Measurements from ENCODE around the gene TRMT10C. TPM values are rescaled to one million over a fixed set of nuclear protein-coding genes. Genes with fewer than 3 reads are reported as not detected.
"Not testable (repeated sequence)": the region's sequence is repeated elsewhere in the genome, so short reads cannot be mapped to it uniquely, and the experiment has no call there.

TRMT10C gene
- 10 to 100 TPM in 2 of 3 donors, 1 to 10 TPM in 1; 7.6 to 22.4 (median 13.8) TPM for polyA plus RNA-seq

GRCh38 chr3:101561630-101562328, at the start of gene TRMT10C:
Gene TRMT10C, plus strand, starts transcription at chr3:101561868. Its CDS starts 2,914 bp downstream, at chr3:101564782.
- H3K27ac ChIP-seq (ENCODE audit: low read depth, low read length), result peak within 1 kb of the TSS; percentile 56
- 0% methylated on average over 35 of the region's 35 CpGs for WGBS, 3 donors

GRCh38 chr3:101512396-101512645, 49.3 kb upstream of the TRMT10C start:
- H3K27ac ChIP-seq (ENCODE audit: low read depth, low read length), result no peak overlapping the region
- WGBS, 3 donors, result 0% methylated on average over 9 of the region's 9 CpGs

DNA sequence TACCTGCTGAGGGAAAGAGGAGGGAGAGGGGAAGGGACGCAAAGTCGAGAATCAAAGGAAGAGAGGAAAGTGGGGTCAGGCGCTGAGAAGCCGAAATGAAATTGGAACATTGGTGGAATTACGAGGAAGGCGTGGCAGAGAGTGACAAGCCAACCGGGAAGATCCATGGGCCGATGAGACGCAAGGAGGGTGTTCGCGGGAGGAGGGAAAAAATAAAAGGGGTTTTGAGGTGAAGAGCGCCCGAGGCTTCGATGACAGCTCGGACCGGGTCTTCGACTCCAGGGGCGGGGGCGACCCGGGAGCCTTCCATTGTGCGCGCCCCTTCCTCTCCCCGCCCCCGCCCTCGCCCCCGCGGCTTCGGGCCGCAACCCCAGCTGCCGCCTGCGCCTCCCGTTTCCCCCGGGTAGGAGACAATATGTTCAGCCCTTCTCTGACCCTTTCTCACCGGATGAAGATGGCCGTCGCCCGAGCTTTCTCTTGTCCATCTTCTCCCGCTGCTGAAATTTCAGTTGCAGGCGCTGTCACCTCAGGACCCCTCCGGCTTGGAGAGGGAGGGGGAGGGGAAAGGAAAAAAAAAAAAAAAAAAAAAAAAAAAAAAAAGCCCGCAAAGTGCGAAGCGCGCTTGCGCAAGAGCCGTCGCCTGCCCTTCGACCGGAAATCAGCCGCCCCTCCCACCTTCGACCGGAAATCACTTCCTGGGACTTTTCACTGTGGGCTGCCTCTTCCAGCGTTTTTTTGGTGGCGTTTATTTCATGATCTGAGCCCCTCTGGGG, 48.8 kb upstream of the TRMT10C start, which contains the start of gene SENP7:
TSS of gene SENP7 (minus strand) at position 567 of the 773 bp plus-strand sequence. CDS start at position 485, 82 bp downstream.
- 0 to 1% (median 1%) methylated on average over 53 of the region's 54 CpGs for WGBS, 3 donors
- H3K27ac ChIP-seq (ENCODE audit: low read depth, low read length), result peak within 1 kb of the TSS; percentile 94

DNA sequence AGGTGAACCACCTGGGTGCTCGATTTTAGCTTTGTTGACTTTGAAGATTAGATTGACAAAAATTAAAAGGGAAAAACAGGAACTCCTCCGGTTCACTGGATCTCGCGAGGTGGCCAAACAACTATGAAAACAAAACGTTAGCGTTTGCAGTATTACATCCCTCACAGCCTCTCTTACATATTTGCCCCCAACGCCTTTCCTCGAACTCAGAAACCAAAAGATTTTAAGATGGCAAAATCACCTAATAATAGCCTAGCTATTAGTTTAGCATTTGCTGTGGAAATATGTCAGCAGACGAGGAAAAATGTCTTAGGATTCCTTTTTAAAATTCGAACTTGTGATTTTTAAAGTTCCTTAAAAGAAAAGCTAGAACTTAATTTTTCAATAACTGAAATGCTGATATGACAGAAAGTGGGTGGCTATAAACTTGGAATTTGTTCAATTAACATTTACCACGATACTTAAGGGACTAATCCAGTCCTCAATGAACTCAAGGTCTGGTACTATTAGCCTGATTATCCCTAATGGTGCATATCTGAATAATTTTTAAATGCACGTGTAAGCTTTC, 48.2 kb upstream of the TRMT10C start:
- WGBS, 3 donors, result 12 to 14% (median 13%) methylated on average over 12 of the region's 12 CpGs
- H3K27ac ChIP-seq (ENCODE audit: low read depth, low read length), result peak overlapping the region; percentile 94

- H3K27ac ChIP-seq (ENCODE audit: low read depth, low read length), result no peak overlapping the region
- 63 to 82% (median 77%) methylated on average over 3 of the region's 3 CpGs for WGBS, 3 donors
These were observed 43.2 kb upstream of the TRMT10C start for GRCh38 chr3:101518421-101518871.

- H3K27ac ChIP-seq (ENCODE audit: low read depth, low read length), result no peak overlapping the region
- WGBS, 3 donors, result 54 to 92% (median 92%) methylated on average over 6 of the region's 6 CpGs
These were observed 41.8 kb upstream of the TRMT10C start for GRCh38 chr3:101519685-101520365.

- WGBS, 3 donors, result 36 to 64% (median 45%) methylated on average over 4 of the region's 4 CpGs
- no peak overlapping the region for H3K27ac ChIP-seq (ENCODE audit: low read depth, low read length)
These were observed 40.4 kb upstream of the TRMT10C start for GRCh38 chr3:101521211-101521701.

DNA sequence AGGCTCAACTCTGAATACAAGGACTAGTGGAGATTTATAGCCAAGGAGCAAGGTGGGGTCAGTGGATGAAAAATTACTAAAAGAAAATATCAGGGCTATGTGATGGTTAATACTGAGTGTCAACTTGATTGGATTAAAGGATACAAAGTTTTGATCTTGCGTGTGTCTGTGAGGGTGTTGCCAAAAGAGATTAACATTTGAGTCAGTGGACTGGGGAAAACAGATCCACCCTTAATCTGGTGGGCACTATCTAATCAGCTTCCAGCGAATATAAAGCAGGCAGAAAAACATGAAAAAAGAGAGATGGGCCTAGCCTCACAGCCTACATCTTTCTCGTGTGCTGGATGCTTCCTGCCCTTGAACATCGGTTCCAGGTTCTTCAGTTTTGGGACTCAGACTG, 34.2 kb upstream of the TRMT10C start:
- no peak overlapping the region for H3K27ac ChIP-seq (ENCODE audit: low read depth, low read length)
- 77 to 88% (median 83%) methylated on average over 4 of the region's 4 CpGs for WGBS, 3 donors

GRCh38 chr3:101527906-101528305, 33.8 kb upstream of the TRMT10C start:
- WGBS, 3 donors, result 20 to 40% (median 33%) methylated on average over 1 of the region's 1 CpG
- H3K27ac ChIP-seq (ENCODE audit: low read depth, low read length), result no peak overlapping the region

GRCh38 chr3:101529816-101530685, 31.6 kb upstream of the TRMT10C start:
- 78 to 86% (median 81%) methylated on average over 4 of the region's 4 CpGs for WGBS, 3 donors
- no peak overlapping the region for H3K27ac ChIP-seq (ENCODE audit: low read depth, low read length)

GRCh38 chr3:101530686-101531047, 31.0 kb upstream of the TRMT10C start:
- 39 to 63% (median 43%) methylated on average over 2 of the region's 2 CpGs for WGBS, 3 donors
- no peak overlapping the region for H3K27ac ChIP-seq (ENCODE audit: low read depth, low read length)

- 20 to 34% (median 28%) methylated on average over 2 of the region's 2 CpGs for WGBS, 3 donors
- H3K27ac ChIP-seq (ENCODE audit: low read depth, low read length), result no peak overlapping the region
These were observed 30.1 kb upstream of the TRMT10C start for GRCh38 chr3:101531473-101532086.

DNA sequence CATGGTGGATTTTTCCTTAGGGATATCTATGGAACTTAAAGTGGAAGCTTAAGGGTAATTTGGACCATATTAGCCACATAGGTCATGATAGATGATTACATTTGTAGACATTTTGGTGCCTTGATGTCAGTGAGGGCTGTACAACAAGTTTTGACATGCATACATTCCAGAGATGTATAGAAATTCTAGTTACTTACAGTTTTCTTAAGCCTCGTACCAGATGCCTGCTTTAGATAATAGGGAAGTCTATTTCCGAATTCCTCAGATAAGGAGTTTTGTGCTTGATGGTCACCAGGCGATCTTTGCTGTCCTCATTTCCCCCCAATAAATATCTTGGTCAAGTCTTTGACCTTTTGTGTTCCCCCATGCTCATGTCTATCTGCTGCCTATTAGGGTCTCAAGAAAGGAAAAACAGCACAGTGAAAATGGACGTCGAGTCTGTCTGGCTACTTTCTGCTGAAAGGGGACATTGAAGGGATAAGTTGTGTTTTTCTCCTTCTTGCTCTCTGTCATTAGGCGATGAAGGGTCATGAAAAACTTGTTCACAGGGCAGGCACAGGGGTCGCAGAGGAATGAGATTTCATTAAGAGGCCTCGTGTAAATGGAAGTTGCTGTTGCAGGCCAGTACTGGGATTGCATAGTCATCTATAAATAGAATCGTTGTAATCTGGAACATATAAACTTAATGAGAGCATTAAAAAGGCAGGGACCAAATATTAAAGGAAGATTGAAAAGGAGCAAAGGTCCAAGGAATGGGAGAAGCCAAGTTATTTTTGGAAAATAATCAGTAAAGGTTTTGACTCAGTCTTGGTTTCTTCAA, 28.7 kb upstream of the TRMT10C start:
- WGBS, 3 donors, result 61 to 73% (median 63%) methylated on average over 9 of the region's 9 CpGs
- H3K27ac ChIP-seq (ENCODE audit: low read depth, low read length), result no peak overlapping the region

GRCh38 chr3:101533603-101533968, 28.1 kb upstream of the TRMT10C start:
- no peak overlapping the region for H3K27ac ChIP-seq (ENCODE audit: low read depth, low read length)

GRCh38 chr3:101535221-101535620, 26.4 kb upstream of the TRMT10C start:
- WGBS, 3 donors, result 71 to 78% (median 74%) methylated on average over 5 of the region's 5 CpGs

More at GRCh38 chr3:101533603-101533968, 28.1 kb upstream of the TRMT10C start:
- WGBS, 3 donors, result 66 to 86% (median 83%) methylated on average over 1 of the region's 1 CpG

DNA sequence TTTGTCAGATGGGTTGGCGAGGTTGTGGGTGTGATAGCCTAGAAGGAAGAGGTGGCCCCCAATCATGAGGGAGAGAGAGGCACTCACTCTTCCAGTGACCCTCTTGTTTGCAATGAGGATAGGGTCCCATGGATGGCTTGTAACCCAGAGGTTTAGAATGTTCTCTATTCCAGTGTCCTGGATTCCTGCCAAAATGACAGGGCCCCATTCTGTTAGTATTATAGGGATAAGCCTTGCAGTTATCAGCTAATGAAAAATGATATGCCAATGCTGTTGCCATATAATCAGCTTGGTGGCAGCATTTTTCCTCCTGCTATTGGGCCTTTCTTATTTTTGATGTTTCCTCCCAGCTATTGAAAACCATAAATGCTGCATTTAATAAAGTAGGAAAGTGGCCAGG, 25.4 kb upstream of the TRMT10C start:
- WGBS, 3 donors, result 89 to 100% (median 94%) methylated on average over 1 of the region's 1 CpG

More at GRCh38 chr3:101535221-101535620, 26.4 kb upstream of the TRMT10C start:
- H3K27ac ChIP-seq (ENCODE audit: low read depth, low read length), result no peak overlapping the region

DNA sequence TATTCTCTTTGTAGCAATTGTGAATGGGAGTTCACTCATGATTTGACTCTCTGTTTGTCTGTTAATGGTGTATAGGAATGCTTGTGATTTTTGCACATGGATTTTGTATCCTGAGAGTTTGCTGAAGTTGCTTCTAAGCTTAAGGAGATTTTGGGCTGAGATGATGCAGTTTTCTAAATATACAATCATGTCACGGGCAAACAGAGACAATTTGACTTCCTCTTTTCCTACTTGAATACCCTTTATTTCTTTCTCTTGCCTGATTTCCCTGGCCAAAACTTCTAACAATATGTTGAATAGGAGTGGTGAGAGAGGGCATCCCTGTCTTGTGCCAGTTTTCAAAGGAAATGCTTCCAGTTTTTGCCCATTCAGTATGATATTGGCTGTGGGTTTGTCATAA, 24.7 kb upstream of the TRMT10C start:
- WGBS, 3 donors, result 45 to 84% (median 54%) methylated on average over 1 of the region's 1 CpG
- not testable (repeated sequence) for H3K27ac ChIP-seq (ENCODE audit: low read depth, low read length)

More for the DNA sequence above, 25.4 kb upstream of the TRMT10C start:
- no peak overlapping the region for H3K27ac ChIP-seq (ENCODE audit: low read depth, low read length)

Data from adipose tissue (tissue), 3 donors.